Measurements from ENCODE around the gene SUGP2. TPM values are rescaled to one million over a fixed set of nuclear protein-coding genes. Genes with fewer than 3 reads are reported as not detected.

Gene SUGP2
- total and polyA plus RNA-seq, 9 of the 15 experiments (the other 6 are each of a cell fraction or from before 2014, with no cell fraction given): 13.1 to 101 (median 63.1) TPM

GRCh38 chr19:19059837-19060611 lies 26.7 kb upstream of the SUGP2 start (continued):
- TF ChIP-seq RBBP5 (IDR thresholded peaks at IDR 0.05; ENCODE audit: borderline replicate concordance, insufficient read depth, low read length, poor library complexity, severe bottlenecking): peak; percentile 38
- TF ChIP-seq ZBTB2 (IDR thresholded peaks at IDR 0.05): peak; percentile 57; the same call in 1 of the 2 replicates
- TF ChIP-seq USF2 (CRISPR knock-in tag; IDR thresholded peaks at IDR 0.05): no peak
- no peak for TF ChIP-seq STAT5B (CRISPR knock-in tag; IDR thresholded peaks at IDR 0.05)
- TF ChIP-seq CC2D1A (IDR thresholded peaks at IDR 0.05): peak; percentile 95; the same call in 1 of the 2 replicates
- peak; percentile 25; the same call in 1 of the 2 replicates for TF ChIP-seq ZNF316 (IDR thresholded peaks at IDR 0.05)
- TF ChIP-seq, protein P1, sequence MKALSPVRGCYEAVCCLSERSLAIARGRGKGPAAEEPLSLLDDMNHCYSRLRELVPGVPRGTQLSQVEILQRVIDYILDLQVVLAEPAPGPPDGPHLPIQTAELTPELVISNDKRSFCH (CRISPR knock-in tag; IDR thresholded peaks at IDR 0.05): no peak
- TF ChIP-seq, protein P1 (tag; IDR thresholded peaks at IDR 0.05): peak; percentile 77
- no peak for TF ChIP-seq PTBP1 (IDR thresholded peaks at IDR 0.05; ENCODE audit: low read depth, low read length)
- no peak for TF ChIP-seq MCM7 (IDR thresholded peaks at IDR 0.05)
- TF ChIP-seq, protein P2, sequence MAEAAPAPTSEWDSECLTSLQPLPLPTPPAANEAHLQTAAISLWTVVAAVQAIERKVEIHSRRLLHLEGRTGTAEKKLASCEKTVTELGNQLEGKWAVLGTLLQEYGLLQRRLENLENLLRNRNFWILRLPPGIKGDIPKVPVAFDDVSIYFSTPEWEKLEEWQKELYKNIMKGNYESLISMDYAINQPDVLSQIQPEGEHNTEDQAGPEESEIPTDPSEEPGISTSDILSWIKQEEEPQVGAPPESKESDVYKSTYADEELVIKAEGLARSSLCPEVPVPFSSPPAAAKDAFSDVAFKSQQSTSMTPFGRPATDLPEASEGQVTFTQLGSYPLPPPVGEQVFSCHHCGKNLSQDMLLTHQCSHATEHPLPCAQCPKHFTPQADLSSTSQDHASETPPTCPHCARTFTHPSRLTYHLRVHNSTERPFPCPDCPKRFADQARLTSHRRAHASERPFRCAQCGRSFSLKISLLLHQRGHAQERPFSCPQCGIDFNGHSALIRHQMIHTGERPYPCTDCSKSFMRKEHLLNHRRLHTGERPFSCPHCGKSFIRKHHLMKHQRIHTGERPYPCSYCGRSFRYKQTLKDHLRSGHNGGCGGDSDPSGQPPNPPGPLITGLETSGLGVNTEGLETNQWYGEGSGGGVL (CRISPR knock-in tag; IDR thresholded peaks at IDR 0.05): no peak; the same call in 1 of the 2 replicates
- TF ChIP-seq ZNF197 (CRISPR knock-in tag; IDR thresholded peaks at IDR 0.05; ENCODE audit: low read depth): peak; percentile 86; the same call in 1 of the 2 replicates
- TF ChIP-seq, protein P3, sequence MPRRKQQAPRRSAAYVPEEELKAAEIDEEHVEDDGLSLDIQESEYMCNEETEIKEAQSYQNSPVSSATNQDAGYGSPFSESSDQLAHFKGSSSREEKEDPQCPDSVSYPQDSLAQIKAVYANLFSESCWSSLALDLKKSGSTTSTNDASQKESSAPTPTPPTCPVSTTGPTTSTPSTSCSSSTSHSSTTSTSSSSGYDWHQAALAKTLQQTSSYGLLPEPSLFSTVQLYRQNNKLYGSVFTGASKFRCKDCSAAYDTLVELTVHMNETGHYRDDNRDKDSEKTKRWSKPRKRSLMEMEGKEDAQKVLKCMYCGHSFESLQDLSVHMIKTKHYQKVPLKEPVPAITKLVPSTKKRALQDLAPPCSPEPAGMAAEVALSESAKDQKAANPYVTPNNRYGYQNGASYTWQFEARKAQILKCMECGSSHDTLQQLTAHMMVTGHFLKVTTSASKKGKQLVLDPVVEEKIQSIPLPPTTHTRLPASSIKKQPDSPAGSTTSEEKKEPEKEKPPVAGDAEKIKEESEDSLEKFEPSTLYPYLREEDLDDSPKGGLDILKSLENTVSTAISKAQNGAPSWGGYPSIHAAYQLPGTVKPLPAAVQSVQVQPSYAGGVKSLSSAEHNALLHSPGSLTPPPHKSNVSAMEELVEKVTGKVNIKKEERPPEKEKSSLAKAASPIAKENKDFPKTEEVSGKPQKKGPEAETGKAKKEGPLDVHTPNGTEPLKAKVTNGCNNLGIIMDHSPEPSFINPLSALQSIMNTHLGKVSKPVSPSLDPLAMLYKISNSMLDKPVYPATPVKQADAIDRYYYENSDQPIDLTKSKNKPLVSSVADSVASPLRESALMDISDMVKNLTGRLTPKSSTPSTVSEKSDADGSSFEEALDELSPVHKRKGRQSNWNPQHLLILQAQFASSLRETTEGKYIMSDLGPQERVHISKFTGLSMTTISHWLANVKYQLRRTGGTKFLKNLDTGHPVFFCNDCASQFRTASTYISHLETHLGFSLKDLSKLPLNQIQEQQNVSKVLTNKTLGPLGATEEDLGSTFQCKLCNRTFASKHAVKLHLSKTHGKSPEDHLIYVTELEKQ (CRISPR knock-in tag; IDR thresholded peaks at IDR 0.05): no peak
- no peak for TF ChIP-seq ZBTB49 (CRISPR knock-in tag; IDR thresholded peaks at IDR 0.05; ENCODE audit: borderline replicate concordance)
- no peak for TF ChIP-seq ZNF444 (CRISPR knock-in tag; IDR thresholded peaks at IDR 0.05)
- no peak for TF ChIP-seq DACH1 (IDR thresholded peaks at IDR 0.05; ENCODE audit: partially characterized antibody)

Measured in K562 (cell line).